ENCODE data around the gene GCH1. TPM values are rescaled to one million over a fixed set of nuclear protein-coding genes. Genes with fewer than 3 reads are reported as not detected.

The GCH1 gene
- total RNA-seq, 1 experiment from 2014 or later: 7.7 TPM

DNA sequence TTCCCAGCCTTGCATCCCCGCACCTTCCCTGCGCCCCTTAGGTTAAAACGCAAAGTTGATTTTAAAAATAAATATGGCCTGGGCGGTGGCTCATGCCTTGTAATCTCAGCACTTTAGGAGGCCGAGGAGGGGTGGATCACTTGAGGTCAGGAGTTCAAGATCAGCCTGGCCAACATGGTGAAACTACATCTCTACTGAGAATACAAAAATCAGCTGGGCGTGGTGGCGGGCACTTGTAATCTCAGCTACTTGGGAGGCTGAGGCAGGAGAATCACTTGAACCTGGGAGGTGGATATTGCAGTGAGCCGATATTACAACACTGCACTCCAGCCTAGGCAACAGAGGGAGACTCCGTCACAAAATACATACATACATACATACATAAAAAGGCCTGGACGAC, 96.0 kb downstream of the GCH1 start:
- no peak overlapping the region for H3K4me3 ChIP-seq (ENCODE audit: low read depth, low read length, poor library complexity, severe bottlenecking)
- no peaks in the 10 kb centered on the region for H3K9me3 ChIP-seq (ENCODE audit: low read depth, low read length, poor library complexity, severe bottlenecking)
- ChIA-PET CTCF (interaction anchor here (0.5 to 1.2 kb wide), 2 partner anchors 12 to 1501 kb away, joined by 3 to 6 read pairs; no protein-coding TSS in a partner anchor), POLR2A (ENCODE audit: low non-redundant PET) (no interaction called here)
- no peak for DNase-seq (ENCODE audit: low spot score)
- TF ChIP-seq EZH2 (IDR thresholded peaks at IDR 0.05; ENCODE audit: borderline replicate concordance, low read depth, low read length, poor library complexity, severe bottlenecking): no peak
- TF ChIP-seq, protein P1, sequence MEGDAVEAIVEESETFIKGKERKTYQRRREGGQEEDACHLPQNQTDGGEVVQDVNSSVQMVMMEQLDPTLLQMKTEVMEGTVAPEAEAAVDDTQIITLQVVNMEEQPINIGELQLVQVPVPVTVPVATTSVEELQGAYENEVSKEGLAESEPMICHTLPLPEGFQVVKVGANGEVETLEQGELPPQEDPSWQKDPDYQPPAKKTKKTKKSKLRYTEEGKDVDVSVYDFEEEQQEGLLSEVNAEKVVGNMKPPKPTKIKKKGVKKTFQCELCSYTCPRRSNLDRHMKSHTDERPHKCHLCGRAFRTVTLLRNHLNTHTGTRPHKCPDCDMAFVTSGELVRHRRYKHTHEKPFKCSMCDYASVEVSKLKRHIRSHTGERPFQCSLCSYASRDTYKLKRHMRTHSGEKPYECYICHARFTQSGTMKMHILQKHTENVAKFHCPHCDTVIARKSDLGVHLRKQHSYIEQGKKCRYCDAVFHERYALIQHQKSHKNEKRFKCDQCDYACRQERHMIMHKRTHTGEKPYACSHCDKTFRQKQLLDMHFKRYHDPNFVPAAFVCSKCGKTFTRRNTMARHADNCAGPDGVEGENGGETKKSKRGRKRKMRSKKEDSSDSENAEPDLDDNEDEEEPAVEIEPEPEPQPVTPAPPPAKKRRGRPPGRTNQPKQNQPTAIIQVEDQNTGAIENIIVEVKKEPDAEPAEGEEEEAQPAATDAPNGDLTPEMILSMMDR (conservative IDR thresholded peaks at IDR 0.05; ENCODE audit: low read depth, low read length): no peak
- peaks cover 3% of the 10 kb centered on the region for H3K4me1 ChIP-seq (ENCODE audit: insufficient read depth, low read length, poor library complexity, severe bottlenecking)
- intact Hi-C loops (cut with micrococcal nuclease; ENCODE audit: unreplicated experiment): no loop called here
- H3K27ac ChIP-seq (ENCODE audit: low read depth, low read length, poor library complexity, severe bottlenecking): no peak overlapping the region
- BruUV-seq (replicated peaks): no TSS peak
- no peaks in the 10 kb centered on the region for H3K36me3 ChIP-seq (ENCODE audit: insufficient read depth, low read length, poor library complexity, severe bottlenecking)
- no peaks in the 10 kb centered on the region for H3K27me3 ChIP-seq (replicated peaks; ENCODE audit: insufficient read depth, low read depth, low read length, poor library complexity)

DNA sequence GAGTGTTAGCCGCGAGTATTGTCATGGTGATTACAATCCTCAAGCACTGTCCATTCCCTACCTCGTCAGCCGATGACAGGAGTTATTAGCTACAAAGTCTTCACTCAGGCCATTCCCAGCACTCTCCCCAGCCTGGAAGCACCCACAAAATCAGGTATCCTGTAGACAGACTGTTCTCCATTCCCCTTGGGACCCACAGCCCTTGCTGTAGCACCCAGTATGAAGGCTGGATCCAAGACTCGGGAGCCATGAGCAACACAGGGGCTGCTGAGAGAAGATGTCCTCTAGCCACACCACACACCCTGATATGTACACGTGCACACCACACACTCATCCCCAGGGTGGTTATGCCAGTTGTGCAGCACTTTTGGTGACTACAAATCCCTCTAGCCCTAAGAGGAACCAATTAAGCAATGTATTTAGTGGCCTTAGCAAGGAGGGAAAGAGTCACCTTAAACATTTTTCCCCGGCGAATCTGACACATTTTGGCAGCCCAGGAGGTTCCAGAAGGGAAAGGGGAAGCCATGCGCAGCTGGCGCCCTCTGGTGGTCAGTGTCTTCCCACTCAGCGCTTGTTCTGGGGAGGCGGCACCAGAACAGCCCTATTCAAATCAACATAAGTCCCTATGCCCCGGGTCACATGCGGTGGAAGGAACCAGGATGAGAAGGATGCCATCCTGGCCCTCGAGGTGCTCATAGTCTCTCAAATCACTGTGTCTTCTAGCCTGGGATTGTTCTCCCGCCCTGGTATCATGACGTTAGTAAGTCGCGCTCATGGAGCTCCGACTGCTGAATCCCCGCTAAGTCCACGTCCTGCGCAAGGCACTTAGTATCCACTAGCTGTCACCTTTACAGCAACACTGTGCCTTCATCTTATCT, 96.9 kb downstream of the GCH1 start:
- H3K4me3 ChIP-seq (ENCODE audit: low read depth, low read length, poor library complexity, severe bottlenecking): no peak overlapping the region
- H3K36me3 ChIP-seq (ENCODE audit: insufficient read depth, low read length, poor library complexity, severe bottlenecking): no peaks in the 10 kb centered on the region
- TF ChIP-seq, protein P1 (conservative IDR thresholded peaks at IDR 0.05; ENCODE audit: low read depth, low read length): peak; percentile 95
- no peak for TF ChIP-seq EZH2 (IDR thresholded peaks at IDR 0.05; ENCODE audit: borderline replicate concordance, low read depth, low read length, poor library complexity, severe bottlenecking)
- intact Hi-C loops (cut with micrococcal nuclease; ENCODE audit: unreplicated experiment): loop anchor here (2.0 kb wide), 1 partner anchor 241 kb away; no protein-coding TSS in a partner anchor
- ChIA-PET CTCF (interaction anchor here (0.6 to 1.3 kb wide), 5 partner anchors 11 to 477 kb away, joined by 3 to 10 read pairs (median 3); partner anchors contain the start of gene SAMD4A), POLR2A (ENCODE audit: low non-redundant PET) (no interaction called here)
- BruUV-seq (replicated peaks): no TSS peak
- peaks cover 3% of the 10 kb centered on the region for H3K4me1 ChIP-seq (ENCODE audit: insufficient read depth, low read length, poor library complexity, severe bottlenecking)
- H3K9me3 ChIP-seq (ENCODE audit: low read depth, low read length, poor library complexity, severe bottlenecking): no peaks in the 10 kb centered on the region
- H3K27me3 ChIP-seq (replicated peaks; ENCODE audit: insufficient read depth, low read depth, low read length, poor library complexity): no peaks in the 10 kb centered on the region
- peak; percentile 90 for DNase-seq (ENCODE audit: low spot score)
- H3K27ac ChIP-seq (ENCODE audit: low read depth, low read length, poor library complexity, severe bottlenecking): no peak overlapping the region

DNA sequence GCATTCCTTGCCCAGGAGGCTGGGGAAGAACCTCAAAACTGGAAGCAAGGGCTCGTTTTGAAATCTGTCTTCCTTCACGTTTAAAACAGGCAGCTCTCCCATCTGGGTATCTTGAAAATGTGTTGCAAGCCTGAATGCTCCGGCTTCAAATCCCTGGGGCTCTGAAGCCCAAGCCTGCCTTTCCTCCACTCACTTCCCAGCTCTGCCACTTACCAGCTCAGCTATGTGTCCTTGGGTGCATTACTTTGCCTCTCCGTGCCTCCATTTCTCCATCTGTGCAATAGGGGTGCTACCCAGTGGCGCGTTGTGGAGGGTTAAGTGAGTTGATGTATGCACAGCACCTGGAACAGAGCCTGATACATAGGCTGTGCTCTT, 97.6 kb downstream of the GCH1 start:
- Histone ChIP-seq H3K27ac (ENCODE audit: low read depth, low read length, poor library complexity, severe bottlenecking) (no peak overlapping the region), H3K4me3 (ENCODE audit: low read depth, low read length, poor library complexity, severe bottlenecking) (no peak overlapping the region), H3K4me1 (ENCODE audit: insufficient read depth, low read length, poor library complexity, severe bottlenecking) (peaks cover 3% of the 10 kb centered on the region), H3K9me3 (ENCODE audit: low read depth, low read length, poor library complexity, severe bottlenecking) (no peaks in the 10 kb centered on the region), H3K36me3 (ENCODE audit: insufficient read depth, low read length, poor library complexity, severe bottlenecking) (no peaks in the 10 kb centered on the region), H3K27me3 (replicated peaks; ENCODE audit: insufficient read depth, low read depth, low read length, poor library complexity) (no peaks in the 10 kb centered on the region)
- DNase-seq (ENCODE audit: low spot score): no peak
- intact Hi-C loops (cut with micrococcal nuclease; ENCODE audit: unreplicated experiment): loop anchor here (2.0 kb wide), 1 partner anchor 240 kb away; no protein-coding TSS in a partner anchor
- no TSS peak for BruUV-seq (replicated peaks)
- ChIA-PET CTCF (interaction anchor here (0.6 to 1.3 kb wide), 3 partner anchors 11 to 476 kb away, joined by 3 to 10 read pairs (median 3); no protein-coding TSS in a partner anchor), POLR2A (ENCODE audit: low non-redundant PET) (no interaction called here)
- TF ChIP-seq EZH2 (IDR thresholded peaks at IDR 0.05; ENCODE audit: borderline replicate concordance, low read depth, low read length, poor library complexity, severe bottlenecking): no peak
- TF ChIP-seq, protein P1 (conservative IDR thresholded peaks at IDR 0.05; ENCODE audit: low read depth, low read length): no peak
